ENCODE results near the gene CCDC141.

Gene CCDC141

DNA sequence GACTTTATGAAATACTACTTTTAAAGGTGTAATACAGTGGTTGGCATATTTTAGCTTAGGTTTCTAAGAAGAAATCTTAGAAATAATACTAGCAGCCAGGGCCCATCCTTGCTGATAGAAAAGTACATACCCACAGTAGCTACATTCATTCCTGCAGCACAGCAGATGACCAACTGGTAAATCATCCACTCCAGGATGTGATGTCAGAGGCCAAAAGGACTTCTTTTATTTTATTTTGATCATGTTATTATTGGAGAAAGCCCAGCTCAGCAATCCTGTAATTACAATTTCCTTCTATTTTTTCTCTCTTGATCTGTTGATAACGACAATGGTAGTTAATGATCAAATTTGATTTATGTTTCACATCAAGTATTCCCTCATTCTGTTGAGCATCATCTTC is 224.8 kb downstream of the CCDC141 start:
- DNase-seq, result no peak

- no peak for DNase-seq
Observed at GRCh38 chr2:178824181-178824580, 225.8 kb downstream of the CCDC141 start.

DNA sequence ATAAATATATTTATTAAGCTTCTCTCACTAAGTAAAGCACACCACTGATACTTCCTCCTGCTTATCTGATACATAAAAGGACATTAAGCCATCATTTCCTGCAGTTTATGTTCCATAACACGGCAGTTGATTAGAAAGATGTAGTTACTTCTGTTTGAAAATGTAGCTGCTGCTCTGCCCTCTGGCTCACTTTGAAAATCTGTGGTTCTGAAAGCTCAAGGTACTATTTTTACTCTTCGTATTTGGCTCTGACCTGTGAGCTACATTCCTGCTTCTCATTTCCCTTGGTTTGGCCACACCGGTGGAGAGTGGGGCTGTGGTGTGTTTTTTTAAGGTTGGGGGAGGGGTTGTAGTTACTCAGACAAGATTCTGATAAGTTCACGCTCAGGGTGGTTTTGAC is 229.9 kb downstream of the CCDC141 start:
- no peak for DNase-seq

GRCh38 chr2:178819147-178819875 is 230.6 kb downstream of the CCDC141 start:
- DNase-seq, result no peak

GRCh38 chr2:178811901-178812300 is 238.0 kb downstream of the CCDC141 start:
- DNase-seq, result no peak

- no peak for DNase-seq
Observed at GRCh38 chr2:178811045-178811444, 238.9 kb downstream of the CCDC141 start.

DNA sequence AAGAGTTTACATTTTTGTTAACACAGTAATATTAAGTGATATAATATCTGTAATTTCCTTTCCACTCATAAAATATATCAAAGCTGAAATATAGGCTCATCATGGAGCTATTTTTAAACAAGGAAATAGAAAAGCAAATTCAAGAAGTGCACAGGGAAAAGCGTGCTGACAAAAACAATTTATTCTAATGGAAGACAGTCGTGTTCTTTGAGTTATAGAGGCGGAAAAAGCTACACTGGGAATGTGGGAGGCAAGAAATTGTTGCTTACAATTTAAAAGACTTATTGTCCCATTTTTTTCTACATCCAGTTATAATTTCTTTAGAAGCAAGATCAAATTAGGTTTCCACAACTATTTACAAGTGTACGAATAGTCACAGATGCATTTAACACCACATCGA is 239.5 kb downstream of the CCDC141 start:
- DNase-seq, result no peak

GRCh38 chr2:178807227-178808008 is 242.5 kb downstream of the CCDC141 start, which contains the start of gene TTN:
TTN (minus strand) TSS chr2:178807423; CDS start chr2:178804642, 2,781 bp downstream.
- DNase-seq, result no peak

GRCh38 chr2:178806543-178806942 is 243.4 kb downstream of the CCDC141 start:
- DNase-seq, result no peak

DNA sequence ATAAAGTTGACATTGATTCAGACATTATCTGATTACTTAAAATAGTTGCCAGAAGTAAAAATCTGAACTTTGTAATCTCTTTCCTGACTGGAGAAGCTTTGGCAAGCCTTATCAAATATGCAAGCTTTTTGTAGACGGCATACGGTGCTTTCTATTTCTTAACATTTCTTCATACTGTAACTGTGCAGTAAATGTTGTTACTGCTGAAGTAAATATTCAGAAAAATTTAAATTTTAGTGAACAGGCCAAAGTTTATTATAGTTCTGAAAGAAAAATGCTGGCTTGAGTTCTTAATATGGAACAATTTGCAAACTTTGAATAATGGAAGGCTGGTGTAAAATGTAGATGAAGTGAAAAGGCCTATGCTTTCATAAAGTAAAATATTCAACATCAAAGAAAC is 244.5 kb downstream of the CCDC141 start:
- DNase-seq, result no peak

GRCh38 chr2:178804791-178805190 is 245.1 kb downstream of the CCDC141 start:
- no peak for DNase-seq

DNA sequence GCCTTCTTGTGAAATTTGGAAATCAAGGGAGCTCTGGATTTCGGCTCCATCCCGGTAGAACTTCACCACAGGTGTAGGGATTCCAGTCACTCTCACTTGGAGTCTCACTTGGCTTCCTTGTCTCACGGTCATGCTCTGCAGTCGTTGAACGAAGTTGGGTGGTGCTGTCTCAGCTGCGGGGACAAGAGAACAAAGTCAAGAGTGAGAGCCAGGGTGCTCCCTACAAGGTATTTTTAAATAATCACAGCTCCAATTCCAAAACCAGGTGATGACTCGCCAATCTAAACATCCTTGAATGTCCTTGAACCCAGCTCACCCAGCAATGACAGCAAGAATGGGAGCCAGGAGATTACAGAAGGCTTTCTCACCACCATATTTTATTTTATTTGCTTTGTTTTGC is 249.4 kb downstream of the CCDC141 start:
- no peak for DNase-seq

- DNase-seq, result no peak
Observed at GRCh38 chr2:178799305-178799704, 250.6 kb downstream of the CCDC141 start.

GRCh38 chr2:178796079-178796677 is 253.8 kb downstream of the CCDC141 start:
- peak; percentile 66 for DNase-seq

GRCh38 chr2:178787934-178788333 is 262.0 kb downstream of the CCDC141 start:
- no peak for DNase-seq

GRCh38 chr2:178787155-178787554 is 262.8 kb downstream of the CCDC141 start:
- DNase-seq, result no peak

- DNase-seq, result no peak
Observed at GRCh38 chr2:178783889-178784288, 266.0 kb downstream of the CCDC141 start.

DNA sequence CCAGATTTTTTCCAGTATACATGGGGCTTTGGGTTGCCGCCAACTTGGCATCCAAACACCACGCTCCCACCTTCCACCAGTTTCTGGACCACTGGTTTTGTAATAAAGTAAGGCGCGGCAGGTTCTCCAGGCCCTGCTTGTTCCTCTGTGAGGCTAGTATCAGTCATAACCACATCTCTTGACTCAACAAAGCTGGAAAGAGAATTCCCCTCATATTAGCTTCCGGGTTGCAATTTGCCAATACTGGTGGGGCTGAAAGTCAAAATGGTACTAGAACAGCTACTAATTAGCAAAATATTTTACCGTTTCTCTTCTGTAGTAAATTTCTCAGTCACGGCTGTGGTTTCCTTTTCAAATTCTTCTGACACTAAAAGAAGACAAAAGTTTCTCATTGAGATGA is 267.7 kb downstream of the CCDC141 start:
- DNase-seq, result no peak

Data from DMS79 treated with DMSO at 0.1 percent for 48 hours (cell line).